AG09319 (cell line): ENCODE results near the gene CD93.

Experiments
- DNase-seq: peaks from one replicate; pipeline ENCODE4 v3.0.0-alpha.2; 2010; ENCODE audit warnings: low read depth; ENCODE audit errors: extremely low read depth
- CTCF ChIP-seq: IDR thresholded peaks from 2 replicates; pipeline ENCODE4 v1.5.1; 2011; ENCODE audit warnings: low read depth, mild to moderate bottlenecking, inconsistent platforms, low read length, moderate library complexity

CD93 gene

GRCh38 chr20:23059001-23059400, 27.1 kb downstream of the CD93 start:
- DNase-seq, result no peak
- TF ChIP-seq CTCF, result no peak

GRCh38 chr20:23058240-23058639, 27.9 kb downstream of the CD93 start:
- no peak for TF ChIP-seq CTCF
- DNase-seq, result no peak

GRCh38 chr20:23052904-23053303, 33.2 kb downstream of the CD93 start:
- no peak for DNase-seq
- TF ChIP-seq CTCF, result no peak

- peak; percentile 86 for TF ChIP-seq CTCF
- DNase-seq, result peak; percentile 44
Observed at GRCh38 chr20:23050847-23051627, 35.1 kb downstream of the CD93 start.

- TF ChIP-seq CTCF, result no peak; the same call in 1 of the 2 replicates
- DNase-seq, result no peak
Observed at GRCh38 chr20:23050076-23050838, 35.9 kb downstream of the CD93 start.

GRCh38 chr20:23049201-23050075, 36.7 kb downstream of the CD93 start, which contains the start of gene THBD:
Gene THBD, minus strand, starts transcription at chr20:23049672. Its CDS starts 168 bp downstream, at chr20:23049504.
- TF ChIP-seq CTCF, result no peak
- DNase-seq, result no peak
